Hematopoietic multipotent progenitor cell treated with erythropoietin and hydrocortisone succinate and interleukin-3 and kit ligand, for 4 days (in vitro differentiated cells): ENCODE results near the gene SEMA4D.

ENCODE experiments used
- DNase-seq: peaks from one replicate; pipeline ENCODE4 v3.0.0-alpha.2; 2015

Gene SEMA4D

DNA sequence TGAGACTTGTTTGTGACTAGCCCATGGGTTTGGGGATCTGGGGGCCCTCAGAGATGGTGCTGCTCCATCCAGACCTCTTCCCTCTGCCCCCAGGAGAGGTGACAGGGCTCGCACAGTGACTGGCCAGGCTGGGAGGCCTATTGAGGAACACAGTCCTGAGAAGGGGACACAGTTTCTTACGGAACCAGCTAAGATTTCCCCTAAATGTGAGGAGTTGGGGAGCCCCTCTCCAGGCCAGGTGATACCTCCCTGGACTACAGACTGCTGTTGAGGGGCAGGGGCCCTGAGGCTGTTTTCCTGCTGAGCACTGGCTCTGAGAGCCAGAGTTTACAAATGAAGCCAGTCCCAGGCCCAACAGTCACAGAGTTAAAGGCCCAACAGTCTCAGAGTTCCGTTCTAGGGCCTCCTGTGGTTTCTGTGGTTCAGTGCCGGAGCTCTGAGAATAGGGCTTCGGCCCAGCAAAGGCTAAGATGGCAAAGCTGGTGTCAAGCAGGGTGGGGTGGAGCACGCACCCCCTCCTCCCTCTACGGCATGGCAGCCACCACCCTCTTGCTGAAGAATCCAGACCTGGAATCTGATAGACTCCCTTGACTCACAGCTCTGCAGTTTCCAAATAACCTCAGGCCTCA lies 1.1 kb upstream of the SEMA4D start:
- peak; percentile 93 for DNase-seq

GRCh38 chr9:89497257-89497963 lies 503 bp downstream of the SEMA4D start:
- peak; percentile 21 for DNase-seq

GRCh38 chr9:89496645-89497256 lies 1.2 kb downstream of the SEMA4D start:
- peak; percentile 50 for DNase-seq

DNA sequence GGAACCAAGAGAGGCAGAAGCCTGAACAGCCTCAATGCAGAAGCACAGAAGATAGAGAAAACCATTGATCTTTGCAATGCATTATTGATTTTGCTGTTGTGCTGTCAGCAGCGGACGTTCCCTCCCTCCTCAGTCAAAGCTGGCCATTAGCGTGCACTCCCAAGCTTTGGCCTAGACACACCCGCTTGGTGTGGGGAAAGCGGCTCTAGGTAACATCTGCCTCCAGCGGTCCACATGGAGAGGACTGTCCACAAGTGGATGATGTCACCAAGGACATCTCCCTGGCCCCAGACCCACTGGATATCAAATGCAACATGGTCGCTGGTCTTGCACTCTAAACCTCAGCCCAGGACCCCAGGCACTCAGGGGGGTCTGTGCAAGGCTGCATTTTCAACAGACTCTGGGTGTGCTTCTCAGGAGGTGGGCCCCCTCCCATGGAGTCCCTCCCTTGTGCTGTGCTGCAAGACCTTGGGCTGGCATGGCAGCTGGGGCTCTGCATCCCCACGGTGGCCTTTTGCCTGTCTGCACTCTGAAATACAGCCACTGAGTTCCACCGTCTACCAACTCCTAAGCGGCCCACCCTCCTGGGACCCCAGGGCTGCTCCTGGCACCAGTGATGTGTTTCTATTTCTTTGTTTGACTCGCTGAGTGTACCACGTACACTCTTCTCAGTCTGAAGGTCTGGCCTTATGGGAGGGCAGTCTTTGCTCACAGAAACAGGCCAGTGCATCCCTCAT lies 1.9 kb downstream of the SEMA4D start:
- no peak for DNase-seq

DNA sequence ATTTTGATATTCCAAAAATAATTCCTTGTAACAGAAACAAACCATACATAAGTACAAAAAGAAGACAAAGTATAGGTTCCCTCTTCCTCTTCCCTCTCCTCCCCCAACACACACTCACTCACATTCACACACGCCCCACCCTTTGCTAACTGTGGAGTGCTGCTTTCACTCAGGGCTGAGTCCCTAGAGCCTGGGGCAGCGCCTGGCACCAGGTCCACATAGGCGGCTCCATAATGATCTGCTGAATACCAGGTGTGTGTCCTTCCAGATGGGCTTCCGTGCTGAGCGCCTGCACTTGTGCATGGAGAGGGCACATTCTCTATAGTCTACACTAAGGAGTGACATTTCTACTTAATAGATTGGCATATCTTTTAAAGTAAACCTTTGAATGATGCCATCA lies 3.7 kb downstream of the SEMA4D start:
- DNase-seq = no peak

DNA sequence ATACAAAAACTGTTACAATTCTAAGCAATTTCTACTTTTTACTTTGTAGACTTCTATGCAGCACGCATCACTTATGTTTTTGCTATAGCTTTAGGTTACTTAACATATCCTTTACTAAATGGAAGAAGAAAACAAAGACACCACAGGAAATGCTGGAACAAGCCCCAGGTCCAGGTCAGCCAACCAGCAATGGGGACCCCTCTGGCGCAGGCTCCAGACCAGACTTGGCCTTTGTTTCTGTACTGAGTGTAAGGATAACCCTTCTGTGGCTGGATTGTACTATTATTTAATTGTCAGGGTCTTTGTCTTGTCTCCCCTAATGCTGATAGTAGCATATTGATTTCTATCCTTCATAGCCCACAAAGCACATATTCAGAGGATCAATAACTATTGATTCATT lies 4.2 kb downstream of the SEMA4D start:
- no peak for DNase-seq

DNA sequence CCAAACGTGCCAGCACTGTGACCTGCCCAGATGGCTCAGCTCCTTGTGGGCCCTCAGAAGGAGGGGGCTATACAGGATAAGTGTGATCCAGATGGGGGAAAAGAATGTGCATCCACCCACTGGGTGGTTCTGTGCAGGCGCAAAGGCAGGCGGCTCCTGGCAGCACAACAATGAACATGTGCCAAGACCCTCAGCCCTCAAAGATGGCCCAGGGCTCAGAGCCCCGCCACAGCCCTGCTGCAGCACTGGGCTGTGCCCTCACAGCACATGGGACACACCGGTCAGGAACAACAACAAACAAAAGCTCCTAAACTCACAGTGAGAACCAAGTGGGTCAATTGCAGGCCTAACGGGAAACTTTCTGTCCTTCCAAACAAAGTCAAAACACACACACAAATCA lies 4.7 kb downstream of the SEMA4D start:
- DNase-seq = no peak

GRCh38 chr9:89492586-89492985 lies 5.3 kb downstream of the SEMA4D start:
- no peak for DNase-seq

- DNase-seq = no peak
Observed at GRCh38 chr9:89491694-89492093, 6.2 kb downstream of the SEMA4D start.

DNA sequence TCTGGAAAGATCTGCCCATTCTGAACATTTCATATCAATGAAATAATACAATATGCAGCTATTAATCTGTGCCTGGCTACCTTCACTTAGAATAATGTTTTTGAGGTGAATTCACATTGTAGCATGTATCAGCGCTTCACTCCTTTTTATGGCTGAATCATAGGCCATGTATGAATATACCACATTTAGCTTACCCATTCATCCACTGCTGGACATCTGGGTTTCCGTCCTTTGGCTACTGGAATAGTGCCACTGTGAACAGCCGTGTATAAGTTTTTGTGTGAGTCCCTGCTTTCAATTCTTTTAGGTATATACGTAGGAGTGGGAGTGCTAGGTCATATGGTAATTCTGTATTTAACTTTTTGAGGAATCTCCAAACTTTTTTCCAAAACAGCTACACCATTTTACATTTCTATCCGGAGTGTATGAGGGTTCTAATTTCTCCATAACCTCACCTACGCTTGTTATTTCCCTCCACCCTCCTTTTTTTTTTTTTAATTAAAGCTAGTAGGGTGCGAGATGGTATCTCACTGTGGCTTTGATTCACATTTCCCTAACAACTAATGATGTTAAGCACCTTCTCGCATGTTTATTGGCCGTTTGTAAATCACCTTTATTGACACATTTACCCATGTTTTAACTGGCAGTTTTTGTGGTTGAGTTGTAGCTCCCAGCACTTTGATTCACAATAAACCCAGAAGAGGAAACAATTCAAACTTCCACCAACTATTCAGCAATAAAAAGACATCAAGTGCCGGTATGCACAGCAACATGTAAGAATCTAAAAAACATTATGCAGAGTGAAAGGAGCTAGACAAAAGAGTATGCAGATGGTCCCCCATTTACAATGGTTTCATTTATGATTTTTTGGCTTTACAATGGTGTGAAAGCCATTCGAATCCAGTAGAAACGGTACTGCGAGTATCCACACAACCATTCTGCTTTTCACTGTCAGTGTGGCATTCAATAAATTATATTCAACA lies 8.1 kb downstream of the SEMA4D start:
- DNase-seq = peak; percentile 58

DNA sequence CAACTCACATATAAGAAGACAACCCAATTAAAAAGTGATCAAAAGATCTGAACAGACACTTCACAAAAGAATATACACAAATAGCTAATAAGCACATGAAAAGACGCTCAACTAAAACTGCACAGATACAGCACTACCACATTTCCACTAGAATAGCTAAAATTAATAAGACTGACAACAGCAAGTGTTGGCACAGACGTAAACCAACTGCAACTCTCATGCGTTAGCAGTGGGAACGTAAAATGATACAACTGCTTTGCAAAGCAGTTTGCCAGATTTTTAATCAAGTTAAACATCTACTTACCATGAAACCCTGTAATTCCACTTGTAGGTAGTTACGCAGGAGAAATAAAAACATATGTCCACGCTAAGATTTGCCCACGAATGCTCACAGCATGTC lies 9.0 kb downstream of the SEMA4D start:
- DNase-seq = no peak

GRCh38 chr9:89488131-89488530 lies 9.8 kb downstream of the SEMA4D start:
- no peak for DNase-seq

DNA sequence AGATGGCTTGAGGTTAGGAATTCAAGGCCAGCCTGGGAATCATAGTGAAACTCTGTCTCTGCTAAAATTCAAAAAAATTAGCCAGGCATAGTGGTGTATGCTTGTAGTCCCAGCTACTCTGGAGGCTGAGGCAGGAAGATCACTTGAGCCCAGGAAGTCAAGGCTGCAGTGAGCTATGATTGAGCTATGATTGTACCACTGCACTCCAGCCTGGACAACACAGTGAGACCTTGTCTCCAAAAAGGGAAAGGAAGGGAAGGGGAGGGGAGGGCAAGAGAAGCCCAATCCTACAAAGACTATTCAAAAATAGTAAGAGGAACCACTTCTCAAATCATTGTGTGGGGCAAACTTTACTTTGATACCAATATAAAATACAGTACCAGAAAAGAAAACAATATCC lies 11.2 kb downstream of the SEMA4D start:
- no peak for DNase-seq

- DNase-seq = no peak
Observed at GRCh38 chr9:89484475-89485404, 13.2 kb downstream of the SEMA4D start.

GRCh38 chr9:89483592-89484474 lies 14.1 kb downstream of the SEMA4D start:
- DNase-seq = peak; percentile 87

DNA sequence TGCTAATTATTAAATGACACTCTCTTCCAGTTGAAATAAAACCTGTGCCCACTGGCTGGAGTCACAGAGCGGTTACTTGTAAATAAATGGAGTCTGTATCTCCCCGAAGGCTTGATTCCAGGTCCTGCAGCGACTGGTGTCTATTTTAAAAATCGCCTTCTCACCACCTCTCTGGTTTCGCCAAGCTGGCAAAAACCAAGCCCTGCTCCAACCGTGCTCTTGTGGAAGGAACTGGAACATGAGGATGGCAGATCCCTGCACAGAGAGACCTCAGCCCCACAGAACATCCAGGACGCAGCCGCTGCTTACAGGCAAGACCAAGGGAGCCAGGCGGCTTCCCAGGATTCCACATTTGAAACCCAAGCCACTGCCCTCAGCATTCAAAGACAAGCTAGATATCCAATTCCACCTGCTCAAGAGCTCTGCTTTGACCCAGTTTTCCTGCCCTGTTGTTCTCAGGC lies 15.0 kb downstream of the SEMA4D start:
- no peak for DNase-seq

DNA sequence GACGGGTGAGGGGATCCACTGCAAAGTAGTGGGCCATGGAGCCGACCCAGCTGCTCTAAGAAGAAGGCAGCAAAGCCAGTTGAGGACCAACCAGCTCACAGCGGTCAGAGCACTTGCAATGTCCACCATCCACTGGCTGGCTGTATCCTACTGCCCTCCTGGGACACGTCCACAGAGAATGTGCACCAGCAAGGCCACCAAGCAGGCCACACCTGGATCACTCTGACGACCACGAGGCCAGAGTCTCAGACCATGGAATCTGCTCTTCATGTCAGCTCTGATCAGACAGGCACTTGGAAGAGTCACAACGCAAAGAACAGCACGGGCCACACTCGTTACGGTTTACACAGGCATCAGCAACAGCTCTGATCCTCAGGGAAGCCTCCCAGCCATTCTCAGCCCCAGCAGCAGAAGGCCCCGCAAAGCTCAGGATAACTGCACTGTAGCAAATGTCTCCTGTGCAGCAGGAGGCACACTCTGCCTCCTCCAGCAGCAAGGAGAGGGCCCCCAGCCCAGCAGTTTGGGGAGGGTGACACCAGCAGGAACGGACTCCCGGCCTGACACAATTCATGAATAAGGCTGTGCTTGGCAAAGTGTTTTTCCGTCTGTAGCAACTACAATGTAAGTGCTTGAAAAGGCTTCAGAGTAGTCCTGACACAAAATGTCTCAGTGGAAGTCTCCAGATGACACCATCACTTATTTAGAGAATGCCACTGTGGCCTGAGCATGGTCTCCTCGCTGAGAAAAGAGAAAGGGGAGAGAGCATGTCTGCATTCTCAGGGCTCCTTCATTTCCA lies 15.7 kb downstream of the SEMA4D start:
- DNase-seq = no peak

DNA sequence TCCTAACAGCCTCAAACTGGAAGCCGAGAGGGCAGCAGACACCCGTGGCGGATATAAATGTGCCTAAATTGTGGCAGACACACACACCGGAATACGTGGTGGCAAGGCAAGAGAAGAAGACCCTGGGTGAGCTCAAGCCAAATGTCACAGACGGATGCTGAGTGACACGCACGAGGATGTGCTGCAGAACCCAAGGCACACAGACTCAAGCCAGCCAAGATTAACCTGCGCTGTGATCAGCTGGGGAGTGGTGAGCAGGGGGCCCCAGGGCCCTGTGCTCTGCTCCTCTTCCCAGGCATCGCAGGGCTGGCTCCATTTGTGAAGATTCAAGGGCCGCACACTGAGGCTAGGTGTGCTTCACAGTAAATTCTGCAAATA lies 16.4 kb downstream of the SEMA4D start:
- no peak for DNase-seq

GRCh38 chr9:89480825-89481537 lies 16.9 kb downstream of the SEMA4D start:
- peak; percentile 59 for DNase-seq
